NCI-H748 (cell line): ENCODE data around the gene KRT79.

Source experiments
- DNase-seq: peaks from one replicate; lab custom pipeline; 2025; ENCODE audit not compliant: unreplicated experiment; lab: John Stamatoyannopoulos, UW

KRT79 gene

GRCh38 chr12:52836042-52836466 lies 1.9 kb upstream of the KRT79 start:
- no peak for DNase-seq

GRCh38 chr12:52835271-52836041 lies 1.3 kb upstream of the KRT79 start:
- DNase-seq: no peak

- no peak for DNase-seq
Measured at GRCh38 chr12:52834727-52835001, 553 bp upstream of the KRT79 start.

GRCh38 chr12:52832985-52833905 lies 866 bp downstream of the KRT79 start:
- no peak for DNase-seq

- DNase-seq: no peak
Measured at GRCh38 chr12:52832451-52832850, 1.7 kb downstream of the KRT79 start.

GRCh38 chr12:52831251-52831650 lies 2.9 kb downstream of the KRT79 start:
- no peak for DNase-seq

- DNase-seq: no peak
Measured at GRCh38 chr12:52829986-52830770, 3.9 kb downstream of the KRT79 start.

- DNase-seq: no peak
Measured at GRCh38 chr12:52828591-52829021, 5.5 kb downstream of the KRT79 start.

- DNase-seq: no peak
Measured at GRCh38 chr12:52828156-52828555, 6.0 kb downstream of the KRT79 start.

GRCh38 chr12:52827499-52828090 lies 6.5 kb downstream of the KRT79 start:
- no peak for DNase-seq

GRCh38 chr12:52826611-52827498 lies 7.3 kb downstream of the KRT79 start:
- DNase-seq: no peak

- no peak for DNase-seq
Measured at GRCh38 chr12:52825961-52826360, 8.2 kb downstream of the KRT79 start.

GRCh38 chr12:52824741-52825410 lies 9.2 kb downstream of the KRT79 start:
- DNase-seq: no peak

GRCh38 chr12:52823761-52824450 lies 10.2 kb downstream of the KRT79 start:
- DNase-seq: no peak

GRCh38 chr12:52822771-52823510 lies 11.2 kb downstream of the KRT79 start:
- no peak for DNase-seq

GRCh38 chr12:52821826-52822660 lies 12.1 kb downstream of the KRT79 start:
- DNase-seq: no peak

GRCh38 chr12:52821071-52821730 lies 12.9 kb downstream of the KRT79 start:
- no peak for DNase-seq
